Smooth muscle cell (in vitro differentiated cells): ENCODE data around the gene DNAJC9. TPM values are rescaled to one million over a fixed set of nuclear protein-coding genes. Genes with fewer than 3 reads are reported as not detected.

Experiments used
- DNase-seq: peaks from one replicate; lab custom pipeline; 2025; ENCODE audit not compliant: unreplicated experiment; lab: John Stamatoyannopoulos, UW
- H2AFZ ChIP-seq: fragments of 200-600 bp; sonication (generic); 2 replicates; pipeline ENCODE4 v1.6.0; 2016; ENCODE audit warnings: antibody characterized with exemption, low read depth, mild to moderate bottlenecking
- H3F3A ChIP-seq: fragments of 200-600 bp; sonication (generic); 2 replicates; pipeline ENCODE4 v1.6.0; 2017; ENCODE audit warnings: antibody characterized with exemption, low read depth
- H3K27ac ChIP-seq: fragments of 200-600 bp; sonication (generic); 2 replicates; pipeline ENCODE4 v1.5.1; 2016; ENCODE audit warnings: low read depth, mild to moderate bottlenecking
- H3K27me3 ChIP-seq: fragments of 200-600 bp; sonication (generic); 2 replicates; pipeline ENCODE4 v1.6.1; 2016; ENCODE audit warnings: low read depth, mild to moderate bottlenecking
- H3K36me3 ChIP-seq: fragments of 200-600 bp; sonication (generic); 2 replicates; pipeline ENCODE4 v1.5.1; 2016; ENCODE audit warnings: low read depth
- H3K4me1 ChIP-seq: fragments of 200-600 bp; sonication (generic); 2 replicates; pipeline ENCODE4 v1.5.1; 2016; ENCODE audit warnings: low read depth
- H3K4me2 ChIP-seq: fragments of 200-600 bp; sonication (generic); 2 replicates; pipeline ENCODE4 v1.6.0; 2016; ENCODE audit warnings: mild to moderate bottlenecking
- H3K4me3 ChIP-seq: fragments of 200-600 bp; sonication (generic); 2 replicates; pipeline ENCODE4 v1.5.1; 2016; ENCODE audit warnings: mild to moderate bottlenecking
- H3K79me2 ChIP-seq: fragments of 200-600 bp; sonication (generic); 2 replicates; pipeline ENCODE4 v1.6.0; 2016; ENCODE audit warnings: low read depth, mild to moderate bottlenecking
- H3K9ac ChIP-seq: fragments of 200-600 bp; sonication (generic); 2 replicates; pipeline ENCODE4 v1.6.0; 2016; ENCODE audit warnings: low read depth
- H3K9me3 ChIP-seq: fragments of 200-600 bp; sonication (generic); replicated peaks from 2 replicates; pipeline ENCODE4 v1.5.1; 2016; ENCODE audit warnings: low read depth
- H4K20me1 ChIP-seq: fragments of 200-600 bp; sonication (generic); 2 replicates; pipeline ENCODE4 v1.6.0; 2016; ENCODE audit warnings: low read depth
- CTCF ChIP-seq: fragments of 200-600 bp; sonication (generic); IDR thresholded peaks from 2 replicates; pipeline ENCODE4 v1.5.1; 2017; ENCODE audit warnings: borderline replicate concordance, mild to moderate bottlenecking, antibody characterized with exemption; ENCODE audit not compliant: insufficient read depth, poor library complexity, severe bottlenecking
- WGBS: methylation state at CpG from one replicate; pipeline ENCODE4 v1.1.7; 2016; ENCODE audit warnings: low lambda C conversion rate; 5-methylcytosine and 5-hydroxymethylcytosine counted together
- polyA plus RNA-seq: library from polyadenylated mRNA; unstranded; fragments of >200 nt; fragmentation: Nextera tagmentation; extraction: Ambion mirVana; gene quantifications from 2 replicates; pipeline ENCODE4 v1.2.1, GENCODE V29; 2016
- total RNA-seq: library from RNA; depleted of rRNA; stranded (reverse); fragments of >200 nt; gene quantifications from 2 replicates; pipeline ENCODE4 v1.2.3, GENCODE V29; 2014

DNAJC9 gene
- total and polyA plus RNA-seq, 2 experiments from 2014 or later: 19.7 to 22.1 TPM

GRCh38 chr10:73226663-73227062 lies 20.4 kb downstream of the DNAJC9 start:
- Histone ChIP-seq H3K4me2 (no peak overlapping the region), H3K4me1 (no peaks in the 10 kb centered on the region), H3K36me3 (peaks cover 4% of the 10 kb centered on the region), H3K9me3 (no peaks in the 10 kb centered on the region), H4K20me1 (no peaks in the 10 kb centered on the region), H3K4me3 (no peak overlapping the region), H3K27me3 (no peaks in the 10 kb centered on the region), H3F3A (no peaks in the 10 kb centered on the region), H2AFZ (no peak overlapping the region), H3K27ac (no peak overlapping the region), H3K9ac (no peak overlapping the region), H3K79me2 (no peaks in the 10 kb centered on the region)
- no peak for TF ChIP-seq CTCF
- DNase-seq: no peak

GRCh38 chr10:73225518-73225917 lies 21.5 kb downstream of the DNAJC9 start:
- Histone ChIP-seq H3F3A (no peaks in the 10 kb centered on the region), H3K4me3 (no peak overlapping the region), H3K9me3 (no peaks in the 10 kb centered on the region), H2AFZ (no peak overlapping the region), H3K79me2 (no peaks in the 10 kb centered on the region), H3K27me3 (no peaks in the 10 kb centered on the region), H3K4me1 (no peaks in the 10 kb centered on the region), H3K9ac (no peak overlapping the region), H3K4me2 (no peak overlapping the region), H4K20me1 (no peaks in the 10 kb centered on the region), H3K36me3 (peaks cover 4% of the 10 kb centered on the region), H3K27ac (no peak overlapping the region)
- no peak for DNase-seq
- TF ChIP-seq CTCF: no peak

- no peak for DNase-seq
- H3K9ac ChIP-seq: no peak overlapping the region
- H3K27me3 ChIP-seq: no peaks in the 10 kb centered on the region
- no peak overlapping the region for H3K4me2 ChIP-seq
- TF ChIP-seq CTCF: no peak
- no peak overlapping the region for H3K27ac ChIP-seq
- H3K4me1 ChIP-seq: no peaks in the 10 kb centered on the region
- no peak overlapping the region for H2AFZ ChIP-seq
- H3K79me2 ChIP-seq: no peaks in the 10 kb centered on the region
- no peaks in the 10 kb centered on the region for H4K20me1 ChIP-seq
- no peak overlapping the region for H3K4me3 ChIP-seq
- H3K36me3 ChIP-seq: peaks cover 8% of the 10 kb centered on the region
- no peaks in the 10 kb centered on the region for H3K9me3 ChIP-seq
- H3F3A ChIP-seq: no peaks in the 10 kb centered on the region
- WGBS: 97% methylated on average over 1 of the region's 1 CpG
Observed at GRCh38 chr10:73220989-73221388, 26.1 kb downstream of the DNAJC9 start.

- Histone ChIP-seq H3K27me3 (no peaks in the 10 kb centered on the region), H3K9ac (no peak overlapping the region), H3K4me3 (no peak overlapping the region), H3K79me2 (no peaks in the 10 kb centered on the region), H3K4me1 (no peaks in the 10 kb centered on the region), H3F3A (no peaks in the 10 kb centered on the region), H3K9me3 (no peaks in the 10 kb centered on the region), H2AFZ (no peak overlapping the region), H3K4me2 (no peak overlapping the region), H3K27ac (no peak overlapping the region), H4K20me1 (no peaks in the 10 kb centered on the region), H3K36me3 (peaks cover 4% of the 10 kb centered on the region)
- DNase-seq: no peak
- no peak for TF ChIP-seq CTCF
Observed at GRCh38 chr10:73219384-73219783, 27.7 kb downstream of the DNAJC9 start.
